Stimulated activated CD8-positive, alpha-beta memory T cell treated with anti-CD3 and anti-CD28 coated beads, Interleukin-7, amount 100 ng/mL, for 24 hours (primary cell): ENCODE measurements around the gene MRRF.

Experiments
- DNase-seq: peaks from one replicate; pipeline ENCODE4 v3.0.0-alpha.2; 2020; ENCODE audit warnings: low read depth

Gene MRRF, protein sequence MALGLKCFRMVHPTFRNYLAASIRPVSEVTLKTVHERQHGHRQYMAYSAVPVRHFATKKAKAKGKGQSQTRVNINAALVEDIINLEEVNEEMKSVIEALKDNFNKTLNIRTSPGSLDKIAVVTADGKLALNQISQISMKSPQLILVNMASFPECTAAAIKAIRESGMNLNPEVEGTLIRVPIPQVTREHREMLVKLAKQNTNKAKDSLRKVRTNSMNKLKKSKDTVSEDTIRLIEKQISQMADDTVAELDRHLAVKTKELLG

DNA sequence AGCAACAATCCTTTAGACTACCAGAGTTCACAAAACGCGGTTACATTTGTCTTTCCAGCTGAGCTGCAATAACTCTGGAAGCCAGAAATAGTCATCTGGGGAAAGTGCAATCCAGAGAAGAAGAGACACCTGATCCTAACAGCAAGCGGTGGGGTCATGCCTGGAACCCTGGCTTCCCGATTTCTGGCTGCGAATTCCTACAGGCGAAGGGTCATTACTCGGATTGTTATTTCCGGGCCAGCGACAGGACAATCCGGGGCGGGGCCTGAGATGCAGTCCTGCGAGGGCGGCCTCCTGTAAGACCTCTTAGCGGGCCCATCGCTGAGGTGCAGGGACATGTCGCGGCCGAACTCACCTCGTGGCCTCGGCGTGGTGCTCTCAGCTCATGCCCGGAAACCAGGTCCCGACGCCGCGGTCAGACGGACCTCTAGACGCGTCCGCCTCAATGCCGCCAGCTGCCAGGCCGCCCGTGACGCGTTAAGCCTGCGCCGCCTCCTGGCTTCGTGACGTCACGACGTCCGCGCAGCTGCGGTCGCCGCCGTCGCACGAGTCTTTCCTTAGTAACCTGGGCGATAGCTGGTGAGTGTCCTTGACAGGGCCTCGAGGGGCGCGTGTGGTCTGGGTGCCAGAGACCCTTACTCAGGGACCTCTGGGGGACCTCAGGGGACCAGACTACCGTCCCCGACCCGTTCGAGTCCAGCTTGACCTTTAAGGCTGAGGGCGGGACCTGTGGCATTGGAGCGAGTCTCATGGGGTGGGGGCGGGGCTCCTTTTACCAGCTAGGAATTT is at the start of gene MRRF, which contains the start of gene RBM18:
TSS of gene MRRF (plus strand) at position 523 of the 789 bp plus-strand sequence. CDS start 6,010 bp downstream, outside the sequence.
TSS of gene RBM18 (minus strand) at position 481 of the 789 bp plus-strand sequence. CDS start 3,348 bp downstream, outside the sequence.
- DNase-seq = peak; percentile 85

DNA sequence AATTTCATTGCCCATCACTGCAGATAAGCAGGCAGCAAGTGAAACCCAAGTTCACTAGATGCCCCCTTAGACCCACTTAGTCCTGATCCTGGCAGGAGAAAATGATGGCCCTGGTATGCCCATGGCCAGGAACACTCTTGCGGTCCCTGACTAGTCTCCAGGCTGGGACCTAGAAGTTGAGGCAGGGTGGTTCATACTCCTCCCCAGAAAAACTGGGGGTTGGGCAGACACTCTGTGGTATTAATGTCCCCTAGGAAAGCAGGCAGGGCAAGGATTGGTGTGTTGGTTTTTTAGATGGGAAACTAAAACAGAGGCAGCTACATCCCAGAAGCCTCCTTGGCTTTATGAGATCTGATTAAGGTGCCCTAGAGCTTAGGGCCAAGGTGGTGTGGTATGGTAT is 49.0 kb upstream of the MRRF start:
- DNase-seq = no peak

DNA sequence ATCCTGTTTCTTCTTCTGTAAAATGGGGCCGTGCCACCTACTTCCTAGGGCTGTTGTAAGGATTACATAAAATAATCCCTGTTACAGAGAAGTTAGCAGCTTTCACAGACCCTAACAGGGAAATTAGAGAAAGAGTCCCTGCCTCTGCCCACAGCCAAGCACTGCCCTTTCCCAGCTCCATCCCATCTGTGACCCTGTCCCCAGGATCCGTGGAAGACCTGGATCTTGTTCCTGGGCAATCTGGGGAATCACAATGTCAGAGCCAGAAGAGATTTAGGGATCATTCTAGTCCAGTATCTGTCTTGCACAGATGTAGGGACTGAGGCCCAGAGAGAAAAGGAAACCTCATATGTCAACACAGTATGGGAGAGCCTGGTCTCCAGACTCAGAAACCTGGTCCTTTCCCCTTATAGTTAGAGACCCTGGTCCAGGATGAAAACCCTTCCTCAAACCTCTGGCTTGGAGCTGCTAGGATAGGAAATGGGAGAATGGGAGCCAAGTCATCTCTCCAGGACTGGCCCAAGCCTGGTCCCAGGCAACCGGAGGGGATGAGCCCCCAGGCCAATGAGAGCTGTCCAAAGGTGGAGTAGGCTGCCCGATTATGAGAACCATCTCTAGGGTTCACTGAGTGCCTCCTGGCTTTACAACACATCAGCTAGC is 48.4 kb upstream of the MRRF start:
- no peak for DNase-seq

DNA sequence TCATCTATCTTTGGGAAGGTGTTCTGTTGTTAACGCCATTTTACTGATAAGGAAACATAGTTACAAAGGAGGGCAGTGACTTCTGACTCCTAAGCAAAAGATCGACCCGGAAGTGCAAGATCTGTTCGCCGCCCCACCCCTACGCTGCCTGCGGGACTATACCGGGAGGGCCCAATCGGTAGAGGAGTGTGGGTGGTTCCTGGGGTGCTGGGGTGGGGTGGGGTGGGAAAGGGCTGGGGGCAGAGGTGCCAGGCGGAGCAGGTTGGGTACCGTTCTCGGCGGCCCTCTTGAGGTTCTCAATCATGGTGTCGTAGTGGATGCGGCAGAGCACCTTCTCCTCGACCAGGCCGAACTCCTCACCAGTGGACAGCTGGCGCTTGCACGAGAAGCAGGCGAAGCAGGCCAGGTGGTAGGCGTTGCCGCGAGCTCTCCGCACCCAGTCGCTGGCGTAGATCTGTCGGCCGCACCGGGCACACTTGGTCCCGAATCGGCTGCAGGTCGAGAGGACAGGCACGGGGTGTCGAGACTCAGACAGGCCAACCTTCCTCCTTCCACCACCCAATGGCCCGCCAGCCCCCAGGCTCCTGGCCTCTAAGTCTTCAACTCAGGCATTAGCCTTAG is 47.8 kb upstream of the MRRF start:
- DNase-seq = no peak

DNA sequence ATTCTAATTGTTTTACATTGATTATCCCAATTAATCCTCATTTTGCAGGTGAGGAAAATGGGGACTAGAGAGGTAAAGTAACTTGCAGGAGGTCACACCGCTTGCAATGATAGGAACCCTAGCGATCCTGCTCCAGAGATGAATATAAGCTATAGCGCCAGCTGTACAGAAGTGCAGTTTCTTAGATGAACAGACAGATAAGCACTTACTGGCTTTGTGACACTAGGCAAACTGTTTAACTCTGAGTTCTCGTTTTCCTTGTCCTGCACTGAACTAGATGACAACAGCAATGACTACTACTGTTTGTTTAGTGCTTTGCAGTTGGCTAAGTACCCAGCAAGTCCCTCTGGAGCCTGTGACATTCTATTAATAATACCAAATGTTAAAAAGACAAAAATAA is 47.0 kb upstream of the MRRF start:
- no peak for DNase-seq

DNA sequence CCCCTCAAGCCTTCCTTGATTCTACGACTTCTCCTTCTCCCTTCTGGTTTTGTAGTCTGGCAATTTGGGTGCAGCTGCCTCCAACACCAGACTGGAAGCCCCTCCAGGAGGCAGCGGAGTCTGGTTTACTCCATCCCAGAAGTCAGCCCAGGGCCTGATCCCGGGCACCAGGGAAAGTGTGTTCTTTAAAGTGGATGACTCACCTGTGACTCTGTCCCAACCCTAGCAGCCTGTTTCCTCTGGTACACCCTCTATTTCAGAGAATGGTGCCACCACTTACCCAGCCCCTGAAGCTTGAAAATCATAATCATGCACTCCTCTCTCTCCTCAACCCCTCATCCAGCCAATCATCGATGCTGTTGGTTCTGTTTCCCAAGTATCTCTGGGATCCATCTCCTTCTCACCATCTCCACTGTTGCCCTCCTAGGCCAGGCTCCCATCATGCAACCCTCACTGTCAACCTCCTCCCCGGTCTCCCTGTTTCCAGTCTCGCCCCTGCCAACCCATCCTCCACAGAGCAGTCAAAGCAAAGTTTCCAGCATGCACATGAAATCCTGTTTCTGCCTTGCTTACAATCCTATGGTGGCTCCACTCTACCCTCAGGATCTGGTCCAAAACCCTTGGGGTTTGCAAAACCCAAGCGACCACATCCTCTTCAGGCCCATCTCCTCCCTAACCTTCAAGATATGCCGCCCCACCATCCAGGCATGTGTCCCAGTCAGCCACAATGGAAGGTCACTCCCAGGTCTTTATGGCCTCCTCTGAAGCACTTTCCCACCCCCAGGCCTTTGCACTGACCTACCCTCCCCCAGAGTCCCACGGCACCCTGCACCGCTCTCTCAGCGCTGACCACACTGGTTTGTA is 46.4 kb upstream of the MRRF start:
- DNase-seq = no peak

DNA sequence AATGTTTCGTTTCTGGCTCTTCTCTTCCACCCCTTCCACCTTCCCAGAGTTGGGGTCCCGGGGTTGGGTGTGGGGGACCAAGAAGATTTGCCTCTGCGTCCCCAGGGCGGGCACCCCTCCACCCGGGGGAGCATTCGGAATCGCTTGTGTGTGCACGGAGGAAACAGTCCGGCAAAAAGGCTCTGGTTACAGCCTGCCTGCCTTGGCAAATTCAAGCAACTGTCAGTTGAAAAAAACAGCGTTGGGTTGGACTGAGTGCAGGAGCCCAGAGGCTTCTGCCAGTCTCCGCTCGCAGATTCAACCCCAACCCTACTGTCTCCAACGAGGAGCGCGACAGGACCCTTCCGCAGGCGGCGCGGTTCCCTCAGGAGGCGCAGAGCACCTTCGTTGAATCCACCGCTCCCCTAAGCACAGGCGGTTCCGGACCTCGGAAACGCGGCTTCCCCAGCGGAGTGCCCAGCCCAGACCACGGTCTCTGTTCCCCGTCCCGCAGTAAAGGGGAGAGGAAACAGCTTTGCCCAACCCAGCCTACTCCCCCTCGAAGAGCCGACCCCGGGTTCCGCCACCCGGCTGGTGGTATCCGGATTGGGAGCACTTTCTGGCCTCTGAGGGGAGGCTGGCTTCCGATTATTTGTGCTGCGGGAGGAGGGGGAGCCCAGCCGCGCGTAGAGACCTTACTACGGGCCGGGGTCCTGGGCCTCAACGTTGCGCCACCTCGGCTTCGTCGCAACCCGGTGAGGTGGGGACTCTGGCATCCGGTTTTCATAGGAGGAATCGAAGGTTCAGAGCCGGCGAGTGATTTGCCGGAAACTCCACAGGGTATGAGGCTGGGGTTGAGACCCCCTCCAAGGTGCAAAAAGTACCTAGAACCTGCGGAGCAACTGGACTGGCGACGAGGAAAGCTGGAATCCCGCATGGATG is 45.5 kb upstream of the MRRF start:
- DNase-seq = no peak

DNA sequence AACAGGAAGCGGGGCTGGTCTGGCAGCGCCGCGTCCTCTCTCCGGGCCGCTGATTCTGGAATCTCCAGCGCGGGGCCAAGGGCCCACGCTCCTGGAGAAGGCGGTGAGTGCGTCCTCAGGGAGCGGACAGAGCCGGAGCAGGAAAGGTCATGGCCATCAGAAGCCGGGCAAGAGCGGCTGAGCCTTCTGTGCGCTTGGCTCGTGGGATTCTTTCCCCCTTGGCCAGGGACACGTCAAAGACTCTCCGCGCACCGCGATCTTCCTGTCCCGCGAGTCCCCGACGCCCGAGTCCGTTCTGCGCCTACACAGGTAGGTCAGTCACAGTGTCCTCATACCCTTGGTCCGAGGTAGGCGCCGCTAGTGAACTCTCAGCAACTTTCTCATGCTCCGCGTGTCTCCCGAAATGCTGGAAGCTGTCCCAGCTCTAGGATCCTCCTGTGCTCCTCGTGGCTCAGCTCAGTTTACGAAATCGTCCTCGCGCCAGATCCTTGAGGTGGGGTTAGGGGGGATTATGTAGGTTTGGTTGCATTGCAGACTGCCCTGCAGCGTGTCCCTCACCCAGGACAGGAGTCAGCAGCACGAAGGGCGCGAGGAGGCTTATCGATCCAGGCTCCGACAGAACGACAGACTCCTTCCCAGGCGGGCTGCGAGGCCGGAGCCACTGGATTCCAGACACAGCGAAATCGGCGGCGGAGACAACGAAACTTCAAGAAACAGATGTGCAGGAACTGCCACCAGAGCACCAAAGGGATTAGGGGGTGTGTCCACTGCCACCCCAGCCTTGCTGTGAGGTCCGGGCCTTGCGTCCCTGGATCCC is 44.6 kb upstream of the MRRF start:
- no peak for DNase-seq

DNA sequence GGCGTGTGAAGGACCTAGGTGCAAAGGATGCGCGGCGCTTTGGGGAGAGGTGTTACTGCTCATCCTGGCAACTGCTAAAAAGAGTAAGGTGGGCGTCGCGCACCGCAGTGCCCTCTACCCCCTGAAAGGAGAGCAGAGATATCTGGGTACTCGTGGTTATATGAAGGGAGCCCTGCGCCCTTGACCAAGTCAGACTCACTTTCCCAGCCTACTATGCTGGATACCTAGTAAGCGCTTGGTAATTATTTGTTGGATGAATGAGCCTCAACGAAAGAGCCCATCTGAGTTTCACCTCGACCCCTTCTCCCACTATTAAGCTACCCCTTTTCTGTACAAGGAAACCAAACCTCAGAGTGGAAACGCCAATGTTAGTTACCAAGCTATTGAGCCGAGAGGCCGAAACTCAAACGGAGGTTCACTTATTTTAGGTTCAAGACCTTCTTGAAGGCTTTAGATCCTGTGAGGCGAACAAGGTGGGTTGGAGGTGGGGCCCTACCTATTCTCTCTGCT is 44.0 kb upstream of the MRRF start:
- no peak for DNase-seq

DNA sequence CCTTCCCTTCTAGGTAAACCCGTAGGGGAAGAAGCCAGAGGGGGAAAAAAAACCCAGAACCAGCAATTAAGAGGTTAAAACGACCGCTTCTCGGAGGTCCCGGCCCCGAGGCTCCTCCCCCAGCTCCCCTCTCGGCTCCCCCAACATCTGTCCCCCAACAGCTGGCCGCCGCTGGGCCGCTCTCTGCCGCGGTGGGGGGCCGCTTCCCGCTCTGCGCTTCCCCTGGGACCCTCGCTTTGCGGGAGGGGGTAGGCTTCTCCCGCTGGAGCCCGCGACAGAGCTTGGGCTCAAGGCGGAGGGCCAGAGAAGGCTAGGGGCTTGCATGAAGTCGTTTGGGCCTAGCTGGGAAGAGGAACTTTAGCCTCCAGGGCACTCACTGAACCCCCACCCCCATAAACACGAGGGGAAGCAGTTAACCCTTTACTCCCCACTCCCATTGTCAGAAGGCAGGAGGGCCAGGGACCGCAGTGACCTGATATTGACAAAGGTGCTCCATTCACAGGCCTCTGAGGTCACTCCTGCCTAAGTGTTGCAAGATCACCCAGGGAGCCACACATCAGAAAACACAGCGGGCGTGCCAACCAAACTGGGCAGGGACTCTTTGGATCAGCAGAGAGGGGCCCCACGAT is 43.4 kb upstream of the MRRF start:
- no peak for DNase-seq

DNA sequence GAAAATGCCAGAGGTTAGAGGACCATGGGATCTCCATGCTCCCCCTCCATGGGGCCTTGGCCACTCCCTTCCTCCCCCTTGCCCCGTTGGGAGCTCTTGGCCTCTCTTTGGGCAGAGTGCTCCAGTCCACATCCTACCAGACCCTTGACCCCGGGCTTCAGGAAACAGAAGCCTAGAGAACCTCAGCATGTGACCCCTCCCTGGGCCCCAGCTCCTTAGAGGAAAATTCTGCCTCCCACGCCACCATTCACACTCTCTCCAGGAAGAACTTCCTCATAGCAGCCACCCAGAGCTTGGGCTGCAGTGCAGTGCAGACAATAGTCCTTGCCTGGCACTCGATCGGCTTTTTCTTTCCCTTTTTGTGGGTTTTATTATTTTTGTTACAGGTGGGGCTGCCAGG is 41.9 kb upstream of the MRRF start:
- DNase-seq = no peak

DNA sequence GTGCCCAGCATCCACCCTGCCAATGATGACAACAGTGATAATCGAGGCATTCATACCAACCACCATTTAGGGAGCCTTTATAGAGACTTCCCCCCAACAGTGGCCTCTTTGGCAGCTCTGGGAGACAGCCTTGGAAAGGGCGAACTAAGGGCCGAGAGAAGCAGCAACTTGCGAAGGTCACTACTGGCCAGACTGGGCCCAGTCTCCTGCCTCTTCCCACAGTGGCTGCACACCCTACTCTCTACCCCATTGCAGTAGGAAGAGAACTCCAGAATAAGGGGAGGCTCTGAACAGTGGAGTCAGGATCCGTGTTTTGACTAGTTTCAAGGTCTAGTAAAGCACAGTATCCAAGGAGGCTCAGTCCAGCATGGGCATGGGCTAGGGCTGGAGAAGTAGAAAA is 41.2 kb upstream of the MRRF start:
- DNase-seq = no peak

DNA sequence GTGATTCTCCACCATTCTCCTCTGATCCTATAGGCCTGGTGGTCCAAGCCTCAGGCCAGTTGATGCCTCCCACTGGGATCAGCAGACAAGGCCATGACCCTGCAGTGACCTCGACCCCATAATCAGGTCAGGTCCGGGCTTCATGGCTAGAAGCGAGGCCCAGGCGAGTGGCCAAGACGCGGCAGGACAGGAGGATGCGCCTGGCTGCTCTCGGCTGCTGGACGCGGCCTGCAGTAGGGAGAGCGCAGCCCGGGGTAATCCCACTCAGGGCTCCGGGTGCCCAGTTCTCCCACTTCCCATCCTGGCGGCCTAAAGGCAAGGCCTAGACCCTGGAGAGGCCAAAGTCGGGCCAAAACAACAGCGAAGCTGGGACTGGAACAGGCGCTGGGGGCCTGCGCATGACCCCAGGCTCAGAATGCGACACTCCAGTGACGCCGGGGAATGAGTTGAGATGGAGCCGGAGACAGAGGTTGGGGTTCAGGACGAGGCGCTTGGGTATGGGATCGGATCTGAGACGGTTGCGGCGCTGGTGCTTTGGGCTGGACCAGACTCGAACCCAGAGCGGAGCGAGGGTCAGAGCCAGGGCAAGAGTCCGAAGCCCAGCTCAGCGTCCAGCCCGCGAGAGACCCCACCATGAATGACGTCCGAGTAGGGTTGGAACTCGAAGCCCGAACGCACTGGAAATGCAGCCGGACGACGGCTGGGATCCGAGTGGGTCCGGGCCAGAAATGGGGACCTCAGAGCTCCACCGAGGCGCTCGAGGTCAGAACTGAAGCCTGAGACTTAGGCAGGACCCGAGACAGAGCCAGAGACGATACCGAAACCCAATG is 39.2 kb upstream of the MRRF start:
- DNase-seq = no peak

DNA sequence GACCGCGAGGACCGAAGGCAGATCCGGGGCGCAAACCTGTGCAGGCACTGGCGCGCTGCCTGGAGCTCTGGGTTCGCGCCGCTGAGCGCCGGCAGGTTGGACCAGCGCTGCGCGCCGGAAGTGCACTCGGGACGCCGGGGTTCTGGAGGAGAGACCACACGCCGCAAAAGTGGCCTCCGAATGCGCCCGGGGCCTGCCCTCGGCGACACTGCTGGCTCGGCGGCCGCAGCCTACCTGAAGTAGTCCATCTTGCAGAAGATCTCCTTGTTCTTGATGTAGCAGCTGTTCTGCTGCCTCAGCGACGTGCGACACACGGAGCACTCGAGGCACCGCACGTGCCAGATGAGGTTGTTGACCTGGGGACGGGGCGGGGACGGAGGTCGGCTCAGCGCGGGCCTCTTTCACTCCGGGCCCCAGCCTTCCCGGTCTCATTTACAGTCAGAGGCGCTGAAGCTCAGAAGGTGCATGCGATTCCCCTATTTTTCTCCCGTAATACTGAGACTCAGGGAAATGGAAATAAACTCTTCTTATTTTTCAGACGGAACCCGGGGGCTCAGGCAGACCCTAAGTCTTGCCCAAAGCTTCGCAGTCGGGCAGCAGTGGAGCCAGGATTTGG is 38.4 kb upstream of the MRRF start:
- no peak for DNase-seq

DNA sequence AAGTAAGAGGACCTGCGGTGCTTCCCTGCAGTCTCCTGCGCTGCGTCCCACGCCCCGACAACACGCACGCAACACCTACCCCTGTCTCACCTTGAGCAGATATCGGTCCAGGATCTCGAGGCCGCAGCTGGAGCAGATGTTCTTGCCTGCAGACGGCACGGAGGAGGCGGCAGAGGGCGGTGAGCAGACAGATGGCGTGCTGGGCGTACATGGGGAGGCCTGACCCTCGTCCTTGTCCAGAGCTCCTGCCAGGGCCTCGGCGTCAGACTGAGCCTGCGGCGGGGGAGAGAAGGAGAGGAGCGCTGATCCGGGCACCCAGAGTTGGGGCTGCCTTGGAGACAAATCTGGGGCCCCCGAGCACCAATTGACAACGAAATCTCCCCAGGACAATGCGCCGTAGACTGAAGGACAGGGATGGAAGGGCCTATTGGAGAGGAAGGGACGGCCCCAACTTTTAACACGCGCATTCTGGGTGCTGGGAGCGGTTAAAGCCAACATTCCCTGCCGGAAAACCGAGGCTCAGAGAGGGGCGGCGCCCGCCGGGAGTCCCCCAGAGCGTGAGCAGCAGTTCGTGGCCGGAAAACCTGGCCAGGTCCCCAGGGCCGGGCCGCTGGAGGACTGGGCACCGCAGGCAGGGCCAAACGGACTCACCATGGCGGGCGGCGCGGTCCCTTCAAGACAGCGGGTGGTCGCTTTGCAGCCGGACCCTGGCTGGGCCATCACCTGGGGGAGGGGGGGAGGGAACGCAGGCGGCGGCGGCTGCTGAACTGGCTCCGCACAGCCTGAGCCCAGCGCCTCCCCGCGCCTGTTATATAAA is 37.7 kb upstream of the MRRF start:
- no peak for DNase-seq

DNA sequence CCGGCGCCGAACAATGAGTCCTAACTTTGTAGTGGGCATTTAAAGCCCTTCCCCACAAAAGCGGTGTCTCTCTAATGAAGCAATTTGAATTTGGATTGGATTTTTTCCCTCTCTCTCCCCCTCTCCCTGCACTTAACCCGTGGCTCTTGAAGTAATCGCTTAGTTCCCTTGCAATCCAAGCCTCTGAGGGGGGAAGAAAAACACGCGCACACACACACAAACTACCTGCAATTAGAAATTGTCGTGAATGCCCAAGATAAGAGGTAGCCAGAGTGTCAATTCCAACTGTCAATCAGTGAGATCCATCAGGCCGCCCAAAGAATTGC is 37.1 kb upstream of the MRRF start:
- no peak for DNase-seq

DNA sequence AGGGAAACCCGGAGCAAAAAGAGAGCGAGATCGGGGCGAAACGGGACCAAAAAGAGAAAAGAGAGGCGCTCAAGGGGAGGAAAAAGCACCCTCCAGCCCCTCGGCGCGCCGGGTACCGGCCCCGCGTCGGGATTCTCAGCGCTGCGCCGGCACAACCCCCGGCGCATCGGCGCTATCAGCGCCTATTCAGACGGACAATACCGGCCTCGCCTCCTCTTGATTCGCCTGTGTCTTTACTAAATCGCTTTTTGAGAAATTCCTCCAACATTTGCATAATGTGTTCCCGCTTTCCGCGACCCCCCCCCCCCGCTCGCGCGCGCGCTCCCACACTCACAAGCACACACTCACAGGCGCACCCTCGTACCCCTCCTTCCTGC is 36.5 kb upstream of the MRRF start:
- no peak for DNase-seq
